Activated CD4-positive, alpha-beta T cell treated with anti-CD3 and anti-CD28 coated beads, Interleukin-2, amount 10 ng/mL, durations not matched to agents 24 days and 14 days (primary cell): ENCODE measurements around the gene KCTD19. TPM values are rescaled to one million over a fixed set of nuclear protein-coding genes. Genes with fewer than 3 reads are reported as not detected.
A peak's percentile ranks its signal among the peaks of the same experiment; 100 is the strongest.

Experiments
- DNase-seq: peaks from one replicate; pipeline ENCODE4 v3.0.0; 2022
- H3K27ac Mint-ChIP-seq: one replicate; pipeline ENCODE4 v1.8.0; 2022; ENCODE audit warnings: mild to moderate bottlenecking, mixed read lengths
- H3K27me3 Mint-ChIP-seq: one replicate; pipeline ENCODE4 v1.8.0; 2022; ENCODE audit warnings: mixed read lengths
- H3K36me3 Mint-ChIP-seq: one replicate; pipeline ENCODE4 v1.8.0; 2022; ENCODE audit warnings: low read depth, mild to moderate bottlenecking, mixed read lengths
- H3K4me1 Mint-ChIP-seq: one replicate; pipeline ENCODE4 v1.8.0; 2021; ENCODE audit warnings: mixed read lengths
- H3K4me3 Mint-ChIP-seq: one replicate; pipeline ENCODE4 v1.8.0; 2022; ENCODE audit warnings: mild to moderate bottlenecking, moderate library complexity, mixed read lengths
- H3K9me3 Mint-ChIP-seq: one replicate; pipeline ENCODE4 v1.8.0; 2021; ENCODE audit warnings: mixed read lengths
- intact Hi-C: fragments of 100-400 bp; cut with micrococcal nuclease; formaldehyde crosslinking; loops from one replicate; pipeline ENCODE4 v1.15.1; 2023
- total RNA-seq: library from RNA; stranded (reverse); gene quantifications from 2 replicates; pipeline ENCODE4 v1.2.3, GENCODE V29; 2022

The KCTD19 gene
- total RNA-seq, 1 donor from 2014 or later, result 1.0 TPM

GRCh38 chr16:67345401-67345800 lies 18.9 kb upstream of the KCTD19 start:
- H3K27ac Mint-ChIP-seq, result no peak overlapping the region
- no peaks in the 10 kb centered on the region for H3K36me3 Mint-ChIP-seq
- peaks cover 19% of the 10 kb centered on the region for H3K27me3 Mint-ChIP-seq
- no peaks in the 10 kb centered on the region for H3K4me1 Mint-ChIP-seq
- no peak for DNase-seq
- intact Hi-C loops, result loop anchor here (5.0 to 10.0 kb wide), 2 partner anchors 49 to 68 kb away; partner anchors contain the start of genes PLEKHG4 and TPPP3
- H3K9me3 Mint-ChIP-seq, result no peaks in the 10 kb centered on the region
- no peak overlapping the region for H3K4me3 Mint-ChIP-seq

GRCh38 chr16:67342616-67343015 lies 16.1 kb upstream of the KCTD19 start:
- no peaks in the 10 kb centered on the region for H3K36me3 Mint-ChIP-seq
- no peaks in the 10 kb centered on the region for H3K9me3 Mint-ChIP-seq
- no peak overlapping the region for H3K4me3 Mint-ChIP-seq
- intact Hi-C loops, result loop anchor here (10.0 kb wide), 1 partner anchor 52 kb away; the partner anchor contains the start of gene TPPP3
- DNase-seq, result no peak
- H3K27ac Mint-ChIP-seq, result no peak overlapping the region
- peaks cover 16% of the 10 kb centered on the region for H3K27me3 Mint-ChIP-seq
- no peaks in the 10 kb centered on the region for H3K4me1 Mint-ChIP-seq

GRCh38 chr16:67341250-67341649 lies 14.7 kb upstream of the KCTD19 start:
- Mint-ChIP-seq H3K27me3 (peaks cover 11% of the 10 kb centered on the region), H3K4me1 (no peaks in the 10 kb centered on the region), H3K27ac (no peak overlapping the region), H3K9me3 (no peaks in the 10 kb centered on the region), H3K36me3 (no peaks in the 10 kb centered on the region), H3K4me3 (no peak overlapping the region)
- DNase-seq, result no peak
- intact Hi-C loops, result loop anchor here (10.0 kb wide), 1 partner anchor 54 kb away; the partner anchor contains the start of gene TPPP3

- no peak for DNase-seq
- Mint-ChIP-seq H3K4me1 (no peaks in the 10 kb centered on the region), H3K27ac (no peak overlapping the region), H3K27me3 (peaks cover 8% of the 10 kb centered on the region), H3K36me3 (no peaks in the 10 kb centered on the region), H3K9me3 (no peaks in the 10 kb centered on the region), H3K4me3 (no peak overlapping the region)
- intact Hi-C loops, result loop anchor here (1.0 kb wide), 1 partner anchor 79 kb away; no protein-coding TSS in a partner anchor
Measured at GRCh38 chr16:67339453-67339852, 12.9 kb upstream of the KCTD19 start.

- DNase-seq, result no peak
- intact Hi-C loops, result no loop called here
- H3K36me3 Mint-ChIP-seq, result no peaks in the 10 kb centered on the region
- H3K4me3 Mint-ChIP-seq, result no peak overlapping the region
- H3K27ac Mint-ChIP-seq, result no peak overlapping the region
- H3K4me1 Mint-ChIP-seq, result no peaks in the 10 kb centered on the region
- H3K9me3 Mint-ChIP-seq, result no peaks in the 10 kb centered on the region
- peaks cover 7% of the 10 kb centered on the region for H3K27me3 Mint-ChIP-seq
Measured at GRCh38 chr16:67336648-67337047, 10.1 kb upstream of the KCTD19 start.

GRCh38 chr16:67336116-67336515 lies 9.6 kb upstream of the KCTD19 start:
- no peak for DNase-seq
- no peaks in the 10 kb centered on the region for H3K4me1 Mint-ChIP-seq
- H3K27me3 Mint-ChIP-seq, result peaks cover 4% of the 10 kb centered on the region
- no peaks in the 10 kb centered on the region for H3K36me3 Mint-ChIP-seq
- H3K4me3 Mint-ChIP-seq, result no peak overlapping the region
- intact Hi-C loops, result no loop called here
- no peak overlapping the region for H3K27ac Mint-ChIP-seq
- H3K9me3 Mint-ChIP-seq, result no peaks in the 10 kb centered on the region

GRCh38 chr16:67333315-67333714 lies 6.8 kb upstream of the KCTD19 start:
- peaks cover 5% of the 10 kb centered on the region for H3K27me3 Mint-ChIP-seq
- H3K4me1 Mint-ChIP-seq, result no peaks in the 10 kb centered on the region
- no peak overlapping the region for H3K4me3 Mint-ChIP-seq
- no peaks in the 10 kb centered on the region for H3K9me3 Mint-ChIP-seq
- H3K36me3 Mint-ChIP-seq, result no peaks in the 10 kb centered on the region
- no peak overlapping the region for H3K27ac Mint-ChIP-seq
- intact Hi-C loops, result no loop called here
- no peak for DNase-seq

GRCh38 chr16:67329901-67330300 lies 3.4 kb upstream of the KCTD19 start:
- peaks cover 24% of the 10 kb centered on the region for H3K27me3 Mint-ChIP-seq
- H3K27ac Mint-ChIP-seq, result no peak overlapping the region
- no peak overlapping the region for H3K4me3 Mint-ChIP-seq
- H3K36me3 Mint-ChIP-seq, result no peaks in the 10 kb centered on the region
- intact Hi-C loops, result no loop called here
- DNase-seq, result no peak
- no peaks in the 10 kb centered on the region for H3K9me3 Mint-ChIP-seq
- H3K4me1 Mint-ChIP-seq, result peaks cover 8% of the 10 kb centered on the region

GRCh38 chr16:67327743-67328142 lies 1.2 kb upstream of the KCTD19 start:
- Mint-ChIP-seq H3K9me3 (no peaks in the 10 kb centered on the region), H3K4me3 (no peak overlapping the region), H3K36me3 (no peaks in the 10 kb centered on the region), H3K27me3 (peaks cover 41% of the 10 kb centered on the region), H3K27ac (no peak overlapping the region), H3K4me1 (peaks cover 8% of the 10 kb centered on the region)
- intact Hi-C loops, result no loop called here
- DNase-seq, result no peak

- Mint-ChIP-seq H3K4me1 (peaks cover 8% of the 10 kb centered on the region), H3K27me3 (peaks cover 48% of the 10 kb centered on the region), H3K27ac (peak overlapping the region; percentile 73), H3K9me3 (no peaks in the 10 kb centered on the region), H3K4me3 (peak overlapping the region; percentile 82), H3K36me3 (no peaks in the 10 kb centered on the region)
- intact Hi-C loops, result loop anchor here (1.0 kb wide), 1 partner anchor 14 kb away; no protein-coding TSS in a partner anchor
- no peak for DNase-seq
Measured at GRCh38 chr16:67326115-67326471, 448 bp downstream of the KCTD19 start.

GRCh38 chr16:67317853-67318252 lies 8.7 kb downstream of the KCTD19 start:
- Mint-ChIP-seq H3K27ac (no peak overlapping the region), H3K9me3 (peaks cover 4% of the 10 kb centered on the region), H3K4me1 (peaks cover 5% of the 10 kb centered on the region), H3K36me3 (no peaks in the 10 kb centered on the region), H3K27me3 (peaks cover 19% of the 10 kb centered on the region), H3K4me3 (no peak overlapping the region)
- intact Hi-C loops, result no loop called here
- no peak for DNase-seq

- H3K4me1 Mint-ChIP-seq, result peaks cover 39% of the 10 kb centered on the region
- H3K9me3 Mint-ChIP-seq, result peaks cover 7% of the 10 kb centered on the region
- no peak for DNase-seq
- no peaks in the 10 kb centered on the region for H3K27me3 Mint-ChIP-seq
- peak overlapping the region; percentile 96 for H3K27ac Mint-ChIP-seq
- intact Hi-C loops, result loop anchor here (1.0 kb wide), 2 partner anchors 14 to 327 kb away; partner anchors contain the start of genes KCTD19 and LRRC36
- H3K36me3 Mint-ChIP-seq, result peaks cover 5% of the 10 kb centered on the region
- peak overlapping the region; percentile 40 for H3K4me3 Mint-ChIP-seq
Measured at GRCh38 chr16:67312719-67313118, 13.8 kb downstream of the KCTD19 start.

- peak overlapping the region; percentile 41 for H3K4me3 Mint-ChIP-seq
Measured at GRCh38 chr16:67311607-67312488, 14.7 kb downstream of the KCTD19 start.

GRCh38 chr16:67310561-67310960 lies 16.0 kb downstream of the KCTD19 start:
- peaks cover 39% of the 10 kb centered on the region for H3K4me1 Mint-ChIP-seq
- peaks cover 5% of the 10 kb centered on the region for H3K36me3 Mint-ChIP-seq
- no peaks in the 10 kb centered on the region for H3K27me3 Mint-ChIP-seq
- H3K9me3 Mint-ChIP-seq, result peaks cover 7% of the 10 kb centered on the region
- no peak overlapping the region for H3K4me3 Mint-ChIP-seq
- no peak for DNase-seq
- peak overlapping the region; percentile 96 for H3K27ac Mint-ChIP-seq
- intact Hi-C loops, result loop anchor here (2.0 kb wide), 1 partner anchor 254 kb away; no protein-coding TSS in a partner anchor

More at GRCh38 chr16:67311607-67312488, 14.7 kb downstream of the KCTD19 start:
- no peaks in the 10 kb centered on the region for H3K27me3 Mint-ChIP-seq
- H3K4me1 Mint-ChIP-seq, result peaks cover 39% of the 10 kb centered on the region
- DNase-seq, result peak; percentile 91
- intact Hi-C loops, result loop anchor here (1.0 to 2.0 kb wide), 5 partner anchors 14 to 327 kb away; partner anchors contain the start of genes KCTD19, LRRC36 and PLEKHG4
- peaks cover 5% of the 10 kb centered on the region for H3K36me3 Mint-ChIP-seq
- peaks cover 7% of the 10 kb centered on the region for H3K9me3 Mint-ChIP-seq
- H3K27ac Mint-ChIP-seq, result peak overlapping the region; percentile 96
